Sigmoid colon (tissue), 4 donors: ENCODE measurements around the gene NRG3.

Source experiments
- POLR2AphosphoS5 ChIP-seq, 4 donors: sonication (generic); formaldehyde crosslinking; IDR thresholded peaks; one replicate each; pipeline ENCODE4 v1.6.1; 2017; ENCODE audit warnings: antibody characterized with exemption in 4 of 4
- TF ChIP-seq, protein P1 (sequence below), 4 experiments: fragments of 450-650 bp in 3 of 4; fragments of 200-600 bp in 1 of 4; IDR thresholded peaks; one replicate each; pipeline ENCODE4 v1.5.1; 2016 to 2019; ENCODE audit warnings: antibody characterized with exemption in 4 of 4, mild to moderate bottlenecking in 3 of 4, moderate library complexity in 2 of 4

DNA sequence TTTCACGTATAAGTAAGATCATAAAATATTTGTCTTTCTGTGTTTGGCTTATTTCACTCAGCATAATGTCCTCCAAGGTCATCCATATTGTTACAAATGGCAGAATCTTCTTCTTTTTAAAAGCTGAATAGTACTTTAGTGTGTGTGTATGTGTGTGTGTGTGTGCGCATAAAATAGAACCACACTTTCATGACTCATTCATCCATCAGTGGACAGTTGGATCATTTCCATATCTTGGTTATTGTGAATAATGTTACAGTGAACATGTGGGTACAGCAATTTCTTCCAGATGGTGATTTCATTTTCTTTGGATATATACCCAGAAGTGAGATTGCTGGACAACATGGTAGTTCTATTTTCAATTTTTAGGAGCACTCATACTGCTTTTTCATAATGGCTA, 622.4 kb downstream of the NRG3 start:
- TF ChIP-seq, protein P1, sequence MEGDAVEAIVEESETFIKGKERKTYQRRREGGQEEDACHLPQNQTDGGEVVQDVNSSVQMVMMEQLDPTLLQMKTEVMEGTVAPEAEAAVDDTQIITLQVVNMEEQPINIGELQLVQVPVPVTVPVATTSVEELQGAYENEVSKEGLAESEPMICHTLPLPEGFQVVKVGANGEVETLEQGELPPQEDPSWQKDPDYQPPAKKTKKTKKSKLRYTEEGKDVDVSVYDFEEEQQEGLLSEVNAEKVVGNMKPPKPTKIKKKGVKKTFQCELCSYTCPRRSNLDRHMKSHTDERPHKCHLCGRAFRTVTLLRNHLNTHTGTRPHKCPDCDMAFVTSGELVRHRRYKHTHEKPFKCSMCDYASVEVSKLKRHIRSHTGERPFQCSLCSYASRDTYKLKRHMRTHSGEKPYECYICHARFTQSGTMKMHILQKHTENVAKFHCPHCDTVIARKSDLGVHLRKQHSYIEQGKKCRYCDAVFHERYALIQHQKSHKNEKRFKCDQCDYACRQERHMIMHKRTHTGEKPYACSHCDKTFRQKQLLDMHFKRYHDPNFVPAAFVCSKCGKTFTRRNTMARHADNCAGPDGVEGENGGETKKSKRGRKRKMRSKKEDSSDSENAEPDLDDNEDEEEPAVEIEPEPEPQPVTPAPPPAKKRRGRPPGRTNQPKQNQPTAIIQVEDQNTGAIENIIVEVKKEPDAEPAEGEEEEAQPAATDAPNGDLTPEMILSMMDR (IDR thresholded peaks at IDR 0.05), result no peak
- TF ChIP-seq POLR2AphosphoS5 (IDR thresholded peaks at IDR 0.05), result no peak
